Activated T-helper 17 cell treated with anti-CD3 and anti-CD28 coated beads, Interleukin-2, amount 50 U/mL, for 72 hours (primary cell): Measurements from ENCODE around the gene THRSP. TPM values are rescaled to one million over a fixed set of nuclear protein-coding genes. Genes with fewer than 3 reads are reported as not detected.
"Not testable (repeated sequence)": the region's sequence is repeated elsewhere in the genome, so short reads cannot be mapped to it uniquely, and the experiment has no call there.

Experiments
- ATAC-seq: fragments of 150-1000 bp; cut with Tn5 transposase; replicated peaks from 2 replicates; pipeline ENCODE4 v1.10.0; 2021; ENCODE audit warnings: mild to moderate bottlenecking, moderate library complexity
- H3K27ac Mint-ChIP-seq: one replicate; pipeline ENCODE4 v1.8.0; 2022; ENCODE audit warnings: mixed read lengths
- H3K27me3 Mint-ChIP-seq: one replicate; pipeline ENCODE4 v1.8.0; 2022; ENCODE audit warnings: mixed read lengths
- H3K36me3 Mint-ChIP-seq: one replicate; pipeline ENCODE4 v1.8.0; 2022; ENCODE audit warnings: low read depth, mild to moderate bottlenecking, mixed read lengths
- H3K4me1 Mint-ChIP-seq: one replicate; pipeline ENCODE4 v1.8.0; 2022; ENCODE audit warnings: mixed read lengths
- H3K4me3 Mint-ChIP-seq: one replicate; pipeline ENCODE4 v1.8.0; 2022; ENCODE audit warnings: mild to moderate bottlenecking, mixed read lengths
- H3K9me3 Mint-ChIP-seq: one replicate; pipeline ENCODE4 v1.8.0; 2022; ENCODE audit warnings: mixed read lengths
- total RNA-seq, 2 donors: library from RNA; stranded (reverse); gene quantifications; one replicate each; pipeline ENCODE4 v1.2.3, GENCODE V29; 2022

The THRSP gene
- total RNA-seq, 2 donors from 2014 or later: not detected

GRCh38 chr11:78067704-78068103, 4.0 kb downstream of the THRSP start:
- H3K27ac Mint-ChIP-seq: peak overlapping the region; percentile 3

GRCh38 chr11:78069465-78069864, 5.8 kb downstream of the THRSP start:
- Mint-ChIP-seq H3K36me3 (peaks cover 59% of the 10 kb centered on the region), H3K9me3 (no peaks in the 10 kb centered on the region), H3K27me3 (no peaks in the 10 kb centered on the region), H3K4me1 (no peaks in the 10 kb centered on the region), H3K27ac (no peak overlapping the region), H3K4me3 (no peak overlapping the region)
- no peak for ATAC-seq

More at GRCh38 chr11:78067704-78068103, 4.0 kb downstream of the THRSP start:
- Mint-ChIP-seq H3K27me3 (no peaks in the 10 kb centered on the region), H3K4me1 (no peaks in the 10 kb centered on the region), H3K9me3 (no peaks in the 10 kb centered on the region), H3K4me3 (no peak overlapping the region), H3K36me3 (peaks cover 53% of the 10 kb centered on the region)
- no peak for ATAC-seq

DNA sequence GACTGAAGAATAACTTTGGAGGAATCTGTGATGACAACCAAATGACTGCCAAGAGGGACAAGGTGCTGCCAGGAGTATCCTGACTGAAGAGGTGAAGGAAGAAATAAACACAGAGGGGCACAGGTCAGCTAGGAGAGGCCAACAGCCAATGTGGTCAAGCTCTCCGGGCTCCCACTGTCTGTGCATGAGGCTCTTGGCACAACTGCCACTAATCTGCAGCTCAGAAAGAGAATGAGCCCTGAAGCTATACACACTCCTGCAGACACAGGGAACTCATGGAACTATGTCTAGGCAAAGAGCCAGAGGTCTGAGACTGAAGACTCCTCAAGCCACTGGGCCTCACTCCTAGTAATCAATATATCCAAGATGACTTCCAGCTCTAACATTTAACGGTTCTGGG, 7.0 kb downstream of the THRSP start:
- Mint-ChIP-seq H3K27me3 (no peaks in the 10 kb centered on the region), H3K27ac (no peak overlapping the region), H3K4me3 (no peak overlapping the region), H3K9me3 (no peaks in the 10 kb centered on the region), H3K36me3 (peaks cover 64% of the 10 kb centered on the region), H3K4me1 (peaks cover 6% of the 10 kb centered on the region)
- ATAC-seq: no peak

- ATAC-seq: no peak
- Mint-ChIP-seq H3K36me3 (peaks cover 64% of the 10 kb centered on the region), H3K27ac (no peak overlapping the region), H3K4me1 (peaks cover 11% of the 10 kb centered on the region), H3K27me3 (no peaks in the 10 kb centered on the region), H3K4me3 (no peak overlapping the region), H3K9me3 (no peaks in the 10 kb centered on the region)
Observed at GRCh38 chr11:78071717-78072116, 8.1 kb downstream of the THRSP start.

GRCh38 chr11:78072455-78072854, 8.8 kb downstream of the THRSP start:
- Mint-ChIP-seq H3K36me3 (peaks cover 60% of the 10 kb centered on the region), H3K27ac (peak overlapping the region; percentile 18), H3K27me3 (no peaks in the 10 kb centered on the region)

GRCh38 chr11:78074756-78075155, 11.1 kb downstream of the THRSP start:
- peaks cover 45% of the 10 kb centered on the region for H3K36me3 Mint-ChIP-seq
- H3K4me3 Mint-ChIP-seq: no peak overlapping the region
- no peak for ATAC-seq
- H3K9me3 Mint-ChIP-seq: no peaks in the 10 kb centered on the region
- peak overlapping the region; percentile 25 for H3K27ac Mint-ChIP-seq
- H3K4me1 Mint-ChIP-seq: peaks cover 20% of the 10 kb centered on the region
- H3K27me3 Mint-ChIP-seq: no peaks in the 10 kb centered on the region

More at GRCh38 chr11:78072455-78072854, 8.8 kb downstream of the THRSP start:
- Mint-ChIP-seq H3K9me3 (no peaks in the 10 kb centered on the region), H3K4me3 (no peak overlapping the region), H3K4me1 (peaks cover 11% of the 10 kb centered on the region)
- no peak for ATAC-seq

DNA sequence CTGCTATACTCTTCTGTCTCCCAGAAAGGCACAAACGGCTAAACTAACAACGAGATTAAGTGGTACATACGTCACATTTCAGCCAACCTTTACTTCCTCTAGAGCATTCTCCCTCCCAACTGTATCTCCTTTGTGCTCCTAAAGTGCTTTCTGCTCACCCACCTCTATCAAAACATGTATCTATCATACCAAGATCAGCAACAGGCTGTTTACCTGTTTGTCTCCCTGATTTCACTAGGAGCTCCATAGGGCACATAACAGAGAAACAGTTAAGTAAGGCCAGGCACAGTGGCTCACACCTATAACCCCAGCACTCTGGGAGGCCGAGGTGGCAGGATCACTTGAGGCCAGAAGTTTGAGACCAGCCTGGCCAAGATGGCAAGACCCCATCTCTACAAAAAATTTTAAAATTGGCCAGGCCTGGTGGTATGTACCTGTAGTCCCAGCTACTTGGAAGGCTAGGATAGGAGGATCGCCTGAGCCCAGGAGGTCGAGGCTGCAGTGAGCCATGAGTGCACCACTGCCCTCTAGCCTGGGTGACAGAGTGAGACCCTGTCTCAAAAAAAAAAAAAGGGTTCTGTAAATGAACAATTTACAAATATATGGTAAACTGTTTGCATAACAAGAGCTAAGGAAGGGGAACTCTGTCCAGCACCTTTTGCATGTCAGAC, 13.2 kb downstream of the THRSP start:
- H3K36me3 Mint-ChIP-seq: peaks cover 23% of the 10 kb centered on the region
- no peak for ATAC-seq
- peak overlapping the region; percentile 84 for H3K4me3 Mint-ChIP-seq
- H3K9me3 Mint-ChIP-seq: no peaks in the 10 kb centered on the region
- H3K27ac Mint-ChIP-seq: peak overlapping the region; percentile 5
- H3K27me3 Mint-ChIP-seq: no peaks in the 10 kb centered on the region
- H3K4me1 Mint-ChIP-seq: peaks cover 29% of the 10 kb centered on the region

GRCh38 chr11:78077592-78077991, 13.9 kb downstream of the THRSP start:
- peaks cover 30% of the 10 kb centered on the region for H3K4me1 Mint-ChIP-seq

DNA sequence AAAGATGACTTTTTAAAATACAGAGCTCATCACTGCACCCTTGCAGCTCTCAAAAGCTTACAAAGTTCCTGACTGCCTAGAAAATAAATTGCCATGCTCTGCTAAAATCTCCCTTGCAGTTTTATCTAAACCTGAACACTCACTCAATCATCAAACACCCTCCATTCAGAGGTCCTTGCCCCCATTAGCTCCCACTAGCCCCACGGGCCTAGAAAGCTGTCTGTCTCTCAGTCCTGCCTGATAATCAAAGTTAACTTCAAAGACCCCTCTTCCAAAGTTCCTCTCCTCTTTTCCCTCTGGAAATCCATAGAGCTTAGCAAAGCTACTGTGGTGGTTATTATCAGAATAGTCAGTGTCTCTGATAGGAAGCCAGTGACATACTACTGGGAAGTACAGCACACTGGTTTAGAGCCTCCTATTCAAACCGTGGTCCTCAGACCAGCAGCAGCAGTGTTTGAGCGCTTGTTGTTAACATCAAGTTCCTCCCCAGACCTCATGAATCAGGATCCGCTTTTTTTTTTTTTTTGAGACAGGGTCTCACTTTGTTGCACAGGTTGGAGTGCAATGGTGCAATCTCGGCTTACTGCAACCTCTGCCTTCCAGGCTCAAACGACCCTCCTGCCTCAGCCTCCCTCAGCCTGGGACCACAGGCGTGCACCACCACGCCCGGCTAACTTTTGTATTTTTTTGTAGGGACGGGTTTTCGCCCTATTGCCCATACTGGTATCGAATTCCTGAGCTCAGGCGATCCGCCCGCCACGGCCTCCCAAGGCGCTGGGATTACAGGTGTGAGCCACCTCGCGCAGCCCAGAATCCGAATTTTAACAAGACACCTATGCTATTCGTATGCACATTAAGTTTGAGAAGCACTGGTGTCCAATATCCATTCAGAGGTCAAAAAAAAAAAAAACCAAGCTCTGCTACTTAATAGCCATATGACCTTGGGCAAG, 14.8 kb downstream of the THRSP start:
- peak overlapping the region; percentile 88 for H3K27ac Mint-ChIP-seq
- no peak for ATAC-seq
- H3K27me3 Mint-ChIP-seq: no peaks in the 10 kb centered on the region
- peaks cover 11% of the 10 kb centered on the region for H3K36me3 Mint-ChIP-seq
- H3K9me3 Mint-ChIP-seq: no peaks in the 10 kb centered on the region
- peak overlapping the region; percentile 84 for H3K4me3 Mint-ChIP-seq
- peaks cover 30% of the 10 kb centered on the region for H3K4me1 Mint-ChIP-seq

More at GRCh38 chr11:78077592-78077991, 13.9 kb downstream of the THRSP start:
- Mint-ChIP-seq H3K36me3 (peaks cover 17% of the 10 kb centered on the region), H3K4me3 (peak overlapping the region; percentile 84), H3K27ac (peak overlapping the region; percentile 88)
- not testable (repeated sequence) for ATAC-seq, H3K27me3 Mint-ChIP-seq, H3K9me3 Mint-ChIP-seq

DNA sequence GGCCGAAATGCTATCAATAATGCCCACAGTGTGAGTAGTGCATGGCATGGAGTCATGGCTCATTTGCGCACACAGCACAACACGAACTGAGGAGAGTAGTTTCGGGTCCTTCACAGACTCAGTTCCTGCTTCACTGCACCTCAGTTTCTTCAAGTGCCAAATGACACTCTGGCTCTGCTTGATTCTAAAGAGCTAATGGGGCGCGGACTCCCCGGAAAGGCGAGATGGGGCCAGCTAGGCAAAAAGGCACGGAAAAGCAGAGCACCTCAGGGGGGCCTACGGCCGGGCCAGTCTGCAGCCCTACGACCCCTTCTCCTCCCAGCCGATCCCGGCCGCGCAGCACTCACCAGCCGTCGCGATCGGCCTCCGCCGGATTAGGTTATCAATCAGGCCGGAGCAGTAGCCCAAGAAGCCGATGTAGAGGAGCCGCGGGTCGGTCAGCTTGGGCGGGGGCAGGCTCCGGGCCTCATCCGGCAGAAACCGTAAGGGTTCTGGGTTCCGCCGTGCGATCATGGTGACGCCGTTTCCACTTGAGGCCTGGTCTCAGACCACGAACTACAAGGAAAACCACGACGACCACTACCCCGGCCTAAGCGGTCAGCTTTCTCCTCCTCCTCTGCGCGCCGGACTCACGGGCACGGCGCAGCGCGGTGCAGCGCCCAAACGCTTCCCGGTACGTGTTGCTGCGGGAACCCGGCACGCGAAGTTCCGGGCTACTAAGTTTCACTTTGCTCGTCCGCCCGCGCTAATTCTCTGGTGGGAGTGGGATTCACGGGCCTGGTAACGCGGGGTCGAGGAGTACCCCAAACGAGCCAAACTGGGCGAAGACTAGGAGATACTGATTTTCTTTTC, 15.8 kb downstream of the THRSP start, which contains the start of gene NDUFC2:
NDUFC2 (minus strand) TSS at position 631 of the 852 bp plus-strand sequence; CDS start at position 513, 118 bp downstream.
- Mint-ChIP-seq H3K4me1 (peaks cover 30% of the 10 kb centered on the region), H3K36me3 (peaks cover 10% of the 10 kb centered on the region), H3K9me3 (no peaks in the 10 kb centered on the region), H3K4me3 (peak within 1 kb of the TSS; percentile 84), H3K27me3 (no peaks in the 10 kb centered on the region), H3K27ac (peak within 1 kb of the TSS; percentile 88)
- ATAC-seq: peak; percentile 91

DNA sequence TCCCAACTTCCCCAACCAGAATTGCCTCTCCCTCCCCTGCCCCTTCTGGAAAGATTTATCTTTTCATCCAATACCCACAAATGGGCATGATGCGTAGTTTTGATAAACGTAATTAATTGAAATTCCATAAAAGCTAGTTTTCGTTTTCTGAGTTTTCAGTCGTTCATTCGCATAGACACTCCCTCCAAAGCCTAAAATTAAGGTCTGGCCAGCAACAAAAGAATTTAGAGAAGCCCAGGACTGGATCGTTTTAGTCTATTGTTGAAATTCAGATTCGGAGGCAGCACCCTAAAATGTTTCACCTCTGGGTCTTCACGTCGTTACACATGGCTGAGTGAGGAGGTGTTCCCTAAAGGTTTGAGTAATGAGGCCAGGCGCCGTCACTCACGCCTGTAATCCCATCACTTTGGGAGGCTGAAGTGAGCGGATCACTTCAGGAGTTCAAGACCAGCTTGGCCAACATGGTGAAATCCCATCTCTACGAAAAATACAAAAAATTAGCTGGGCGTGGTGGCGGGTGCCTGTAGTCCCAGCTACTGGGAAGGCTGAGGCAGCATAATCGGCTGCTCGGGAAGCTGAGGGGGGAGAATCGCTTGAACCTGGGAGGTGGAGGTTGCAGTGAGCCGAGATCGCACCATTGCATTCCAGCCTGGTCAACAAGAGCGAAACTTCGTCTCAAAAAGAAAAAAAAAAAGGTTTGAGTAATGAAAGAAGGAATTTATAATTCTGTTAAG, 16.6 kb downstream of the THRSP start:
- Mint-ChIP-seq H3K4me1 (peaks cover 25% of the 10 kb centered on the region), H3K4me3 (peak overlapping the region; percentile 84), H3K9me3 (no peaks in the 10 kb centered on the region), H3K36me3 (peaks cover 5% of the 10 kb centered on the region), H3K27ac (peak overlapping the region; percentile 88), H3K27me3 (no peaks in the 10 kb centered on the region)
- no peak for ATAC-seq

DNA sequence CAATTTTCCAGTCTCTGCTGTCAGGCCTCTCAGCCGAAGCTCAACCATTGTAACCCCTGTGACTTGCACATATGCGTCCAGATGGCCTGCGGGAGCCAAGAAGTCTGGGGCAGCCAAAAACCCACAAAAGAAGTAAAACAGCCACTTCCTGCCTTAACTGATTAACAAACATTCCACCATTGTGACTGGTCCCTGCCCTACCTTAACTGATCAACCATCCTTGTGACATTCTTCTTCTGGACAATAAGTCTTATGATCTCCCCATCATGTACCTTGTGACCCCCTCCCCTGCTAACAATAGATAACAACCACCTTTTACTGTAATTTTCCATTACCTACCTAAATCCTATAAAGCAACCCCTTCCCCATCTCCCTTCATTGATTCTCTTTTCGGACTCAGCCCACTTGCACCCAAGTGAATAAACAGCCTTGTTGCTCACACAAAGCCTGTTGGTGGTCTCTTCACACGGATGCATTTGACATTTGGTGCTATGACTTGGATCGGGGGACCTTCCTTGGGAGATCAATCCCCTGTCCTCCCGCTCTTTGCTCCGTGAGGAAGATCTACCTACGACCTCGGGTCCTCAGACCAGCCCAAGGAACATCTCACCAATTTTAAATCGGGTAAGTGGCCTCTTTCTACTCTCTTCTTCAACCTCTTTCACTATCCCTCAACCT, 17.3 kb downstream of the THRSP start:
- Mint-ChIP-seq H3K4me3 (peak overlapping the region; percentile 84), H3K9me3 (no peaks in the 10 kb centered on the region), H3K4me1 (peaks cover 20% of the 10 kb centered on the region), H3K27ac (peak overlapping the region; percentile 8), H3K36me3 (peaks cover 5% of the 10 kb centered on the region), H3K27me3 (no peaks in the 10 kb centered on the region)
- ATAC-seq: no peak

- peak overlapping the region; percentile 84 for H3K4me3 Mint-ChIP-seq
- H3K4me1 Mint-ChIP-seq: peaks cover 19% of the 10 kb centered on the region
- H3K27ac Mint-ChIP-seq: peak overlapping the region; percentile 8
Observed at GRCh38 chr11:78081583-78081982, 17.9 kb downstream of the THRSP start.

More at GRCh38 chr11:78081583-78081982, 17.9 kb downstream of the THRSP start:
- Mint-ChIP-seq H3K9me3 (no peaks in the 10 kb centered on the region), H3K36me3 (peaks cover 5% of the 10 kb centered on the region), H3K27me3 (no peaks in the 10 kb centered on the region)
- no peak for ATAC-seq
